GM12878 (cell line): Measurements from ENCODE around the gene FAM227A. TPM values are rescaled to one million over a fixed set of nuclear protein-coding genes. Genes with fewer than 3 reads are reported as not detected.

ENCODE experiments used
- E2F8 ChIP-seq: fragments of 450-650 bp; IDR thresholded peaks from 2 replicates; pipeline ENCODE4 v1.6.1; 2018; ENCODE audit warnings: mild to moderate bottlenecking, low read depth, moderate library complexity; ENCODE audit not compliant: partially characterized antibody
- KAT2A ChIP-seq: conservative IDR thresholded peaks from 2 replicates; pipeline ENCODE4 v1.6.1; 2011; ENCODE audit warnings: low read depth, low read length; ENCODE audit not compliant: control insufficient read depth
- NR2C1 ChIP-seq: fragments of 450-650 bp; IDR thresholded peaks from 2 replicates; pipeline ENCODE4 v1.6.1; 2017; ENCODE audit warnings: antibody characterized with exemption, mild to moderate bottlenecking, moderate library complexity
- ZNF24 ChIP-seq: fragments of 450-650 bp; IDR thresholded peaks from 2 replicates; pipeline ENCODE4 v1.6.1; 2017; ENCODE audit warnings: antibody characterized with exemption, mild to moderate bottlenecking
- ZNF592 ChIP-seq: fragments of 450-650 bp; IDR thresholded peaks from 2 replicates; pipeline ENCODE4 v1.6.1; 2017; ENCODE audit warnings: mild to moderate bottlenecking, moderate library complexity
- polyA plus RNA-seq, 11 experiments: library from polyadenylated mRNA; depleted of rRNA in 4 of 11; unstranded in 6 of 11; stranded (reverse) in 5 of 11; fragments of >200 nt; fragmentation: Nextera tagmentation in 4 of 11; fragmentation: Illumina TruSeq in 1 of 11; extraction: Ambion mirVana in 4 of 11; extraction: Trizol in 1 of 11; gene quantifications; 1 replicate in 1 of 11; 2 replicates in 10 of 11; pipeline versions ENCODE4 v1.2.1 to v1.2.3, GENCODE V29; 2011 to 2016; ENCODE audit warnings: inconsistent platforms in 2 of 11, missing spikeins in 2 of 11, low read depth in 1 of 11
- total RNA-seq, 4 experiments: library from RNA; depleted of rRNA in 3 of 4; stranded (reverse); fragments of >200 nt in 3 of 4; fragmentation: Illumina TruSeq in 1 of 4; extraction: Trizol in 1 of 4; gene quantifications; 2 replicates each; pipeline versions ENCODE4 v1.2.1 to v1.2.3, GENCODE V29; 2013 to 2021

The FAM227A gene
- total and polyA plus RNA-seq, 10 of the 15 experiments (the other 5 are each of a cell fraction or from before 2014, with no cell fraction given): 0.02 to 0.59 (median 0.25) TPM

GRCh38 chr22:38612217-38613006 is 43.8 kb downstream of the FAM227A start (continued):
- no peak for TF ChIP-seq ZNF592
- TF ChIP-seq NR2C1: no peak
- TF ChIP-seq E2F8: no peak
- TF ChIP-seq KAT2A: no peak
- no peak for TF ChIP-seq ZNF24
